WI38 (cell line): Measurements from ENCODE around the gene OR12D3.

ENCODE experiments used
- H3K4me3 ChIP-seq: 2 replicates; pipeline ENCODE4 v1.5.1; 2011; ENCODE audit warnings: low read depth, mild to moderate bottlenecking, control low read depth, low read length
- CTCF ChIP-seq: IDR thresholded peaks from 2 replicates; pipeline ENCODE4 v1.5.1; 2012; ENCODE audit warnings: low read depth, mild to moderate bottlenecking, control low read depth, low read length

The OR12D3 gene

GRCh38 chr6:29336269-29336668 lies 38.8 kb downstream of the OR12D3 start:
- no peak overlapping the region for H3K4me3 ChIP-seq
- TF ChIP-seq CTCF = no peak

- no peak overlapping the region for H3K4me3 ChIP-seq
- no peak for TF ChIP-seq CTCF
Measured at GRCh38 chr6:29332676-29333075, 42.4 kb downstream of the OR12D3 start.

- H3K4me3 ChIP-seq = no peak overlapping the region
- TF ChIP-seq CTCF = no peak
Measured at GRCh38 chr6:29325777-29326176, 49.3 kb downstream of the OR12D3 start.
